HL-60 (cell line): Measurements from ENCODE around the gene CLDN9.

ENCODE experiments used
- DNase-seq, 2 experiments: peaks; one replicate each; pipeline ENCODE4 v3.0.0-alpha.2; 2010 to 2020; ENCODE audit warnings: low read depth in 1 of 2, low spot score in 1 of 2
- H3K27ac ChIP-seq: fragments of 250-450 bp; sonication (Bioruptor Pico); replicated peaks from 2 replicates; pipeline ENCODE4 v1.5.1; 2020; ENCODE audit warnings: mild to moderate bottlenecking, moderate library complexity
- H3K27me3 ChIP-seq: fragments of 250-450 bp; sonication (Bioruptor Pico); 2 replicates; pipeline ENCODE4 v1.5.1; 2021; ENCODE audit warnings: mild to moderate bottlenecking, moderate library complexity; ENCODE audit not compliant: insufficient read depth, poor library complexity, severe bottlenecking
- H3K4me3 ChIP-seq: replicated peaks from 2 replicates; pipeline ENCODE4 v1.5.1; 2011; ENCODE audit warnings: mild to moderate bottlenecking, control low read depth, low read length; ENCODE audit not compliant: insufficient read depth
- GABPA ChIP-seq: IDR thresholded peaks from 2 replicates; pipeline ENCODE4 v1.6.1; 2012; ENCODE audit warnings: low read depth
- POLR2AphosphoS5 ChIP-seq: IDR thresholded peaks from 2 replicates; pipeline ENCODE4 v1.6.1; 2012; ENCODE audit warnings: low read depth
- SPI1 ChIP-seq: IDR thresholded peaks from 2 replicates; pipeline ENCODE4 v1.6.1; 2012; ENCODE audit warnings: low read depth, mild to moderate bottlenecking, borderline replicate concordance
- long read RNA-seq: library from polyadenylated mRNA; unstranded; transcript quantifications from one replicate; pipeline ENCODE4 v2.0.0, GENCODE V29; 2020
- TF ChIP-seq, protein P1 (sequence below): IDR thresholded peaks from 2 replicates; pipeline ENCODE4 v1.6.1; 2012; ENCODE audit warnings: low read depth; ENCODE audit not compliant: insufficient replicate concordance
- TF ChIP-seq, protein P2 (sequence below): IDR thresholded peaks from one replicate; pipeline ENCODE4 v1.5.1; 2011; ENCODE audit warnings: low read length, control low read depth, inconsistent platforms; ENCODE audit not compliant: insufficient read depth

The CLDN9 gene, protein sequence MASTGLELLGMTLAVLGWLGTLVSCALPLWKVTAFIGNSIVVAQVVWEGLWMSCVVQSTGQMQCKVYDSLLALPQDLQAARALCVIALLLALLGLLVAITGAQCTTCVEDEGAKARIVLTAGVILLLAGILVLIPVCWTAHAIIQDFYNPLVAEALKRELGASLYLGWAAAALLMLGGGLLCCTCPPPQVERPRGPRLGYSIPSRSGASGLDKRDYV
- long read RNA-seq = 0 reads

DNA sequence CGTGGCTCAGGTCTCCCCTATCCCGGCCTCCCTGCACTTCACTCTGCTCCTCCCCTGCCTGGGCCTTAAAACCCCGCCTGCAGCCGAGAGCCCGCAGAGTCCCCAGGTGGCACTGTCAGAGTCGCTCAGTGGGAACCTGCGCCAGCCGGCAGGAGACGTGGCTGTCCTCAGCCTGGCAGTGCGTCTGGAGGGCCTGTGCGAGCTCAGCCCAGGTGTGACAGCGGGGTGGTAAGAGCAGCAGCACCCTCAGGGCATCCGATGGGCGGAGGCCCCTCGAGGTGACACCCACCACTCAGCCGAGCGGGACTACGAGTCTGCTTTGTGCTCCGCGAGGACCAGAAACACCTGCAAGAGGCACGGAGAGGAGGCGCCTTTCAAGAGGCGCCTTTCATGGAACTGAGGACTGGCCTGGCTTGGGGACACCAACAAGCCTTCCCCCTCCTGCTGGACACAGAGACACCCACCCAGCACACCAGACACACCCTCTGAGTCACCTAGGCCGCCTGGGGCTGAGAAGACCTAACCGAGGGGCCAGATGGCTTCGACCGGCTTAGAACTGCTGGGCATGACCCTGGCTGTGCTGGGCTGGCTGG lies at the start of gene CLDN9:
Gene CLDN9, plus strand, starts transcription at position 96 of the 593 bp plus-strand sequence. Its CDS starts 440 bp downstream, at position 536.
- no peak within 1 kb of the TSS for H3K4me3 ChIP-seq
- H3K27me3 ChIP-seq = no peaks in the 10 kb centered on the region

DNA sequence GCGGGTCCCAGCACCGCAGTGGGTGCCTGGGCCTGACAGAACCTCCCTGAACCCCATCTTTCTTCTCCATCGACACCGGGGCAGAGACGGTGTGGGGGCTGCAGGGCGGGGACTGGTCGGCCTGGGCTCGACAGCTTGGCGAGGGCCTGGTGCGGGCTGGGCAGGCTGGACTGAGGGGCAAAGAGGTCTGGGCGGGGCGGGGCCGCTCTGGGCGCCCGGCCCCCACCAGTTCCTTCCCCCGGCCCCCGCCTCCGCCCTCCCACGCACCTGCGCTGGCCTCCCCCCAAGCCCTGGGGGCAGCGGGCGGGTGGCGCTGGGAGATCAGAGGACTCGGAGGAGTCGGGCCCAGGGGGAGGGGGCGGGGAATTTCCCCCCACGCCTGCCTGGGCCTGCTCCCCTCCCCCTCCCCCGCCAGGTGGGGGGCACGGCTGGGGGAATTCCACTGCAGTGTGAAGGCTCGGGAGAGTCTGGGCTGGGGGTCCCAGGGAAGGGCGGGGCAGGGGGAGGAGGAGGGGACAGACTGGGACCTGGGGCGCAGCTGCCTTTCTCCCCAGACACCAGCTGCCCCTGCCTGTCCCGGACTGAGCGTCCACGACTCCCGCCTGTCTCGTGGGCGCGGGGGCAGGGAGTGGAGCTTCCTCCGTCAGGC lies 49.5 kb upstream of the CLDN9 start:
- no peak for DNase-seq
- H3K27ac ChIP-seq = no peak overlapping the region
- H3K27me3 ChIP-seq = peaks cover 25% of the 10 kb centered on the region
- H3K4me3 ChIP-seq = peak overlapping the region; percentile 44
- TF ChIP-seq SPI1 (no peak), POLR2AphosphoS5 (no peak), GABPA (no peak)
- TF ChIP-seq, protein P1, sequence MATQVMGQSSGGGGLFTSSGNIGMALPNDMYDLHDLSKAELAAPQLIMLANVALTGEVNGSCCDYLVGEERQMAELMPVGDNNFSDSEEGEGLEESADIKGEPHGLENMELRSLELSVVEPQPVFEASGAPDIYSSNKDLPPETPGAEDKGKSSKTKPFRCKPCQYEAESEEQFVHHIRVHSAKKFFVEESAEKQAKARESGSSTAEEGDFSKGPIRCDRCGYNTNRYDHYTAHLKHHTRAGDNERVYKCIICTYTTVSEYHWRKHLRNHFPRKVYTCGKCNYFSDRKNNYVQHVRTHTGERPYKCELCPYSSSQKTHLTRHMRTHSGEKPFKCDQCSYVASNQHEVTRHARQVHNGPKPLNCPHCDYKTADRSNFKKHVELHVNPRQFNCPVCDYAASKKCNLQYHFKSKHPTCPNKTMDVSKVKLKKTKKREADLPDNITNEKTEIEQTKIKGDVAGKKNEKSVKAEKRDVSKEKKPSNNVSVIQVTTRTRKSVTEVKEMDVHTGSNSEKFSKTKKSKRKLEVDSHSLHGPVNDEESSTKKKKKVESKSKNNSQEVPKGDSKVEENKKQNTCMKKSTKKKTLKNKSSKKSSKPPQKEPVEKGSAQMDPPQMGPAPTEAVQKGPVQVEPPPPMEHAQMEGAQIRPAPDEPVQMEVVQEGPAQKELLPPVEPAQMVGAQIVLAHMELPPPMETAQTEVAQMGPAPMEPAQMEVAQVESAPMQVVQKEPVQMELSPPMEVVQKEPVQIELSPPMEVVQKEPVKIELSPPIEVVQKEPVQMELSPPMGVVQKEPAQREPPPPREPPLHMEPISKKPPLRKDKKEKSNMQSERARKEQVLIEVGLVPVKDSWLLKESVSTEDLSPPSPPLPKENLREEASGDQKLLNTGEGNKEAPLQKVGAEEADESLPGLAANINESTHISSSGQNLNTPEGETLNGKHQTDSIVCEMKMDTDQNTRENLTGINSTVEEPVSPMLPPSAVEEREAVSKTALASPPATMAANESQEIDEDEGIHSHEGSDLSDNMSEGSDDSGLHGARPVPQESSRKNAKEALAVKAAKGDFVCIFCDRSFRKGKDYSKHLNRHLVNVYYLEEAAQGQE = no peak
- TF ChIP-seq, protein P2, sequence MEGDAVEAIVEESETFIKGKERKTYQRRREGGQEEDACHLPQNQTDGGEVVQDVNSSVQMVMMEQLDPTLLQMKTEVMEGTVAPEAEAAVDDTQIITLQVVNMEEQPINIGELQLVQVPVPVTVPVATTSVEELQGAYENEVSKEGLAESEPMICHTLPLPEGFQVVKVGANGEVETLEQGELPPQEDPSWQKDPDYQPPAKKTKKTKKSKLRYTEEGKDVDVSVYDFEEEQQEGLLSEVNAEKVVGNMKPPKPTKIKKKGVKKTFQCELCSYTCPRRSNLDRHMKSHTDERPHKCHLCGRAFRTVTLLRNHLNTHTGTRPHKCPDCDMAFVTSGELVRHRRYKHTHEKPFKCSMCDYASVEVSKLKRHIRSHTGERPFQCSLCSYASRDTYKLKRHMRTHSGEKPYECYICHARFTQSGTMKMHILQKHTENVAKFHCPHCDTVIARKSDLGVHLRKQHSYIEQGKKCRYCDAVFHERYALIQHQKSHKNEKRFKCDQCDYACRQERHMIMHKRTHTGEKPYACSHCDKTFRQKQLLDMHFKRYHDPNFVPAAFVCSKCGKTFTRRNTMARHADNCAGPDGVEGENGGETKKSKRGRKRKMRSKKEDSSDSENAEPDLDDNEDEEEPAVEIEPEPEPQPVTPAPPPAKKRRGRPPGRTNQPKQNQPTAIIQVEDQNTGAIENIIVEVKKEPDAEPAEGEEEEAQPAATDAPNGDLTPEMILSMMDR = no peak

More for the DNA sequence above, at the start of gene CLDN9:
- TF ChIP-seq POLR2AphosphoS5 (no peak), SPI1 (no peak), GABPA (no peak)
- TF ChIP-seq, protein P2 = no peak
- TF ChIP-seq, protein P1 = no peak
- no peak within 1 kb of the TSS for H3K27ac ChIP-seq
- DNase-seq = no peak

DNA sequence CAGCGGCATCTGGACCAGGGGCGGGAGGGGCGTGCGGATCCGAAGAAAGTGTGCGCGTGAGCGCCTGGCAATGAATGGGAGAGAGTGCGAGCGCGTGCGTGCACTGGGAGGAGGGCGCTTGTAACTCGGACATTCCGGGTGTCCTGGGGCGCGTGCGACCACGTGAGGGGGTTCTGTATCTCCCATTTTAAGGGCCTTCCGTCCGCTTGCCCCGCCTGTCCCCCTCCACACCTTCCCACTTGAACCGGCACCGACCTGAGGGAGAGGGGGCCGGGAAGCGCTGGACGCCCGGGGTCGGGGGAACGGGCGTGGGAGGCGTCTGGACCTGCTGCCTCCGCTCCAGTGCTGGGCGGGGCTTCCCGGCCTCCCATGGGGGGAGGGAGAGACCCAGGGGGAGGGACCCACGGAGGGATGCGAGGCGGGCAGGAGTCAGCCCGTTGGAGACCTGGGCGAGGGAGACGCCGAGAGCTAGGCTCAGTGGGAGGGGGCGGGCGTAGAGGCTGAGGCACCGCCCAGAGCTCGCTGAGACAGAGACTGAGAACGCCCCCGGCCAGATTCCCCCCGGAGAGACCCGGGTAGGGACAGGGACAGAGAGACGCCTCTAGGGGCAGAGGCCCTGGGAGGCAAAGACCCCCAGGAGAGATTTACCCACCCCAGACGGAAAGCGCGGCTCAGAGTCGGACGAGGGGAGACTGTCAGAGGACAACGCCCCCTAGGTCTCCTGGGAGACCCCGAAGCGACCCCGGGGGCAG lies 48.8 kb upstream of the CLDN9 start, which contains the start of gene KREMEN2:
Gene KREMEN2, plus strand, starts transcription at position 553 of the 752 bp plus-strand sequence. CDS start 246 bp downstream, outside the sequence.
- H3K27me3 ChIP-seq = peaks cover 25% of the 10 kb centered on the region
- peak in 1 of 2 experiments; percentile 26 for DNase-seq
- TF ChIP-seq, protein P1 = no peak
- TF ChIP-seq GABPA (no peak), POLR2AphosphoS5 (no peak), SPI1 (no peak)
- TF ChIP-seq, protein P2 = no peak
- peak within 1 kb of the TSS; percentile 31 for H3K27ac ChIP-seq
- peak within 1 kb of the TSS; percentile 44 for H3K4me3 ChIP-seq
